IPS DF 4.7 (cell line): ENCODE data around the gene ZNF587.
A peak's percentile ranks its signal among the peaks of the same experiment; 100 is the strongest.
"Not testable (repeated sequence)": the region's sequence is repeated elsewhere in the genome, so short reads cannot be mapped to it uniquely, and the experiment has no call there.

Experiments
- DNase-seq: peaks from one replicate; pipeline ENCODE4 v3.0.0-alpha.2; 2013; ENCODE audit warnings: low spot score; ENCODE audit errors: extremely low read depth

Gene ZNF587

GRCh38 chr19:57821501-57821900, 28.2 kb upstream of the ZNF587 start:
- DNase-seq: not testable (repeated sequence)

- DNase-seq: not testable (repeated sequence)
Measured at GRCh38 chr19:57823155-57823554, 26.5 kb upstream of the ZNF587 start.

GRCh38 chr19:57823608-57824007, 26.1 kb upstream of the ZNF587 start:
- DNase-seq: not testable (repeated sequence)

GRCh38 chr19:57825511-57825910, 24.1 kb upstream of the ZNF587 start:
- DNase-seq: no peak

GRCh38 chr19:57829316-57829715, 20.3 kb upstream of the ZNF587 start:
- no peak for DNase-seq

- peak; percentile 96 for DNase-seq
Measured at GRCh38 chr19:57830071-57830602, 19.5 kb upstream of the ZNF587 start, which contains the start of gene ZNF587B. ZNF587B (plus strand) TSS chr19:57830299; CDS start chr19:57830529, 230 bp downstream.

- DNase-seq: not testable (repeated sequence)
Measured at GRCh38 chr19:57836991-57837390, 12.7 kb upstream of the ZNF587 start.

GRCh38 chr19:57838622-57839191, 11.0 kb upstream of the ZNF587 start:
- not testable (repeated sequence) for DNase-seq

GRCh38 chr19:57841122-57841763, 8.4 kb upstream of the ZNF587 start:
- no peak for DNase-seq

GRCh38 chr19:57847164-57847563, 2.5 kb upstream of the ZNF587 start:
- not testable (repeated sequence) for DNase-seq

GRCh38 chr19:57849162-57849665, 445 bp upstream of the ZNF587 start:
- not testable (repeated sequence) for DNase-seq

GRCh38 chr19:57850553-57851017, 926 bp downstream of the ZNF587 start:
- DNase-seq: no peak

- not testable (repeated sequence) for DNase-seq
Measured at GRCh38 chr19:57851812-57852603, 2.3 kb downstream of the ZNF587 start.

- not testable (repeated sequence) for DNase-seq
Measured at GRCh38 chr19:57854117-57854516, 4.5 kb downstream of the ZNF587 start.

- DNase-seq: not testable (repeated sequence)
Measured at GRCh38 chr19:57862351-57862750, 12.7 kb downstream of the ZNF587 start.

GRCh38 chr19:57867868-57868492, 18.3 kb downstream of the ZNF587 start:
- no peak for DNase-seq

- not testable (repeated sequence) for DNase-seq
Measured at GRCh38 chr19:57869655-57870054, 20.0 kb downstream of the ZNF587 start.

- no peak for DNase-seq
Measured at GRCh38 chr19:57870225-57870624, 20.6 kb downstream of the ZNF587 start.

GRCh38 chr19:57872450-57872849, 22.8 kb downstream of the ZNF587 start:
- no peak for DNase-seq

GRCh38 chr19:57873883-57874799, 24.5 kb downstream of the ZNF587 start:
- not testable (repeated sequence) for DNase-seq
